NB4 (cell line): ENCODE data around the gene CBR1.

ENCODE experiments used
- POLR2A ChIP-seq: IDR thresholded peaks from 2 replicates; pipeline ENCODE4 v1.6.1; 2011; ENCODE audit warnings: mild to moderate bottlenecking; ENCODE audit not compliant: insufficient read length; ENCODE audit errors: extremely low read depth
- TF ChIP-seq, protein P1 (sequence below): IDR thresholded peaks from one replicate; pipeline ENCODE4 v1.5.1; 2012; ENCODE audit warnings: low read depth, low read length

DNA sequence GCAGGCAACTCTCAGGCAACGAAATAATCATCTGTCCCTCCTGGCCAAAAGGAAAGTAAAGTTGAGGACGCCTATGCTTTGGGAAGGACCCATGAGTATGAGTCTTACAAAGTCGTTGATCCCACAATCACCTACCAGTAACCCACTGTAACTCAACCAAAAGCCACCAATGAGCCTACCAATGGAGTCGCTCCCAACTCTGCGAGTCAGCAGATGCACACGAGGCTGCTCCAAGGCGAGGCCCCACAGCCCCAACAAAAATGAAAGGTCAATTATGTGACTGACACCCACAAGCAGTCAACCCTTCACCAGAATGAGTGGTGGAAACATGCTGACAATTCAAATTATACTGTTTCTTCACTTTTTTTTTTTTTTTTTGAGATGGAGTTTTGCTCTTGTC, 21.5 kb upstream of the CBR1 start:
- TF ChIP-seq, protein P1, sequence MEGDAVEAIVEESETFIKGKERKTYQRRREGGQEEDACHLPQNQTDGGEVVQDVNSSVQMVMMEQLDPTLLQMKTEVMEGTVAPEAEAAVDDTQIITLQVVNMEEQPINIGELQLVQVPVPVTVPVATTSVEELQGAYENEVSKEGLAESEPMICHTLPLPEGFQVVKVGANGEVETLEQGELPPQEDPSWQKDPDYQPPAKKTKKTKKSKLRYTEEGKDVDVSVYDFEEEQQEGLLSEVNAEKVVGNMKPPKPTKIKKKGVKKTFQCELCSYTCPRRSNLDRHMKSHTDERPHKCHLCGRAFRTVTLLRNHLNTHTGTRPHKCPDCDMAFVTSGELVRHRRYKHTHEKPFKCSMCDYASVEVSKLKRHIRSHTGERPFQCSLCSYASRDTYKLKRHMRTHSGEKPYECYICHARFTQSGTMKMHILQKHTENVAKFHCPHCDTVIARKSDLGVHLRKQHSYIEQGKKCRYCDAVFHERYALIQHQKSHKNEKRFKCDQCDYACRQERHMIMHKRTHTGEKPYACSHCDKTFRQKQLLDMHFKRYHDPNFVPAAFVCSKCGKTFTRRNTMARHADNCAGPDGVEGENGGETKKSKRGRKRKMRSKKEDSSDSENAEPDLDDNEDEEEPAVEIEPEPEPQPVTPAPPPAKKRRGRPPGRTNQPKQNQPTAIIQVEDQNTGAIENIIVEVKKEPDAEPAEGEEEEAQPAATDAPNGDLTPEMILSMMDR = no peak
- no peak for TF ChIP-seq POLR2A
